ENCODE measurements around the gene SERPINE1. TPM values are rescaled to one million over a fixed set of nuclear protein-coding genes. Genes with fewer than 3 reads are reported as not detected.
A peak's percentile ranks its signal among the peaks of the same experiment; 100 is the strongest.

Gene SERPINE1
- total RNA-seq, 1 donor from 2014 or later: 4.3 TPM

DNA sequence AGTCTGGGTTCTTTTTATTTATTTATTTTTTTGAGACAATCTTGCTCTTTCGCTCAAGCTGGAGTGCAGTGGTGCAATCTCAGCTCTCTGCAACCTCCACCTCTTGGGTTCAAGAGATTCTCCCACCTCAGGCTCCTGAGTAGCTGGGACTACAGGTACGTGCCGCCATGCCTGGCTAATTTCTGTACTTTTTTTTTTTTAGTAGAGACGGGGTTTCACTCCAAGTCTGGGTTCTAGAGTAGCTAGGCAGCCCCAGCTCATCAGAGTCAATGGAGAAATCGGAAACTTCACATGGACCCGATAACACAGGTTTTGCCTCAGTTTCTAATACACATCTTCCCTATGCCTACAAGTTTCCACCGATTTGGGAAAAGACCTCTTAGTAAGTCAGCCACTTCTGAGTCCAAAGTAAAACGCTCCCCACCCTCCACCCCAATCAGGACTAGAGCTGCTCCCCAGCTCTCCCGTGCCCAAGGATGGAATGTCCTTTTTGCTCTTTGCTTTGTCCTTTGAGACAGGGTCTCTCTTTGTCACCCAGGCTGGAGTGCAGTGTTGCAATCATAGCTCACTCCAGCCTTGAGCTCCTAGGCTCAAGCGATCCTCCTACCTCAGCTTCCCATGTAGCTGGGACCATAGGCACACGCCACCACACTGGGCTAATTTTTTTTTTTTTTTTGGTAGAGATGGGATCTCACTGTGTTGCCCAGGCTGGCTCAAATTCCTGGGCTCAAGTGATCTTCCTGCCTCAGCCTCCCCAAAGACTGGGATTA is 3.8 kb upstream of the SERPINE1 start:
- TF ChIP-seq, protein P1, sequence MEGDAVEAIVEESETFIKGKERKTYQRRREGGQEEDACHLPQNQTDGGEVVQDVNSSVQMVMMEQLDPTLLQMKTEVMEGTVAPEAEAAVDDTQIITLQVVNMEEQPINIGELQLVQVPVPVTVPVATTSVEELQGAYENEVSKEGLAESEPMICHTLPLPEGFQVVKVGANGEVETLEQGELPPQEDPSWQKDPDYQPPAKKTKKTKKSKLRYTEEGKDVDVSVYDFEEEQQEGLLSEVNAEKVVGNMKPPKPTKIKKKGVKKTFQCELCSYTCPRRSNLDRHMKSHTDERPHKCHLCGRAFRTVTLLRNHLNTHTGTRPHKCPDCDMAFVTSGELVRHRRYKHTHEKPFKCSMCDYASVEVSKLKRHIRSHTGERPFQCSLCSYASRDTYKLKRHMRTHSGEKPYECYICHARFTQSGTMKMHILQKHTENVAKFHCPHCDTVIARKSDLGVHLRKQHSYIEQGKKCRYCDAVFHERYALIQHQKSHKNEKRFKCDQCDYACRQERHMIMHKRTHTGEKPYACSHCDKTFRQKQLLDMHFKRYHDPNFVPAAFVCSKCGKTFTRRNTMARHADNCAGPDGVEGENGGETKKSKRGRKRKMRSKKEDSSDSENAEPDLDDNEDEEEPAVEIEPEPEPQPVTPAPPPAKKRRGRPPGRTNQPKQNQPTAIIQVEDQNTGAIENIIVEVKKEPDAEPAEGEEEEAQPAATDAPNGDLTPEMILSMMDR (IDR thresholded peaks at IDR 0.05; ENCODE audit: borderline replicate concordance): no peak

DNA sequence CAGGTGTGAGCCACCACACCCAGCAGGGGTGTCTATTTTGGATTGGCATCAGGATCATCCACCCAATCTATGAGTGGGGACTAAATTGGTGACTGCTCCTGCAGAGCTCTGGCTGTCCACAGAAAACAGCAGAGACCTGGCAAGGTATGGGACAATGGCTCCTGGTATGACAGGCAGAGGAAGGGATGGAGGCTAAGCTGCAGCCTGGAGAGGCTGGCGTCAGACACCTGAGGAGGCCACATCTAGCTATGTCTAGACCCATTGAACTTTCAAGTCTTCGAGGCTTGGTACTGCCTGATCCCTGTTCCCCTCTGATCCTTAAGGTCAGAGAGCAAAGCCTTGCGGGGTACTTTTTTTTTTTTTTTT is 3.2 kb upstream of the SERPINE1 start:
- H3K9me3 ChIP-seq (replicated peaks): no peaks in the 10 kb centered on the region
- no peaks in the 10 kb centered on the region for H3K36me3 ChIP-seq
- TF ChIP-seq, protein P1 (IDR thresholded peaks at IDR 0.05; ENCODE audit: borderline replicate concordance): no peak
- H3K4me3 ChIP-seq: no peak overlapping the region
- no peak for DNase-seq
- H3K27ac ChIP-seq (replicated peaks): no peak overlapping the region
- peaks cover 56% of the 10 kb centered on the region for H3K4me1 ChIP-seq
- intact Hi-C loops (cut with micrococcal nuclease): no loop called here
- no peaks in the 10 kb centered on the region for H3K27me3 ChIP-seq (ENCODE audit: low read depth)

More for the DNA sequence above, 3.8 kb upstream of the SERPINE1 start:
- peak overlapping the region; percentile 88 for H3K27ac ChIP-seq (replicated peaks)
- intact Hi-C loops (cut with micrococcal nuclease): no loop called here
- no peaks in the 10 kb centered on the region for H3K36me3 ChIP-seq
- H3K4me1 ChIP-seq: peaks cover 59% of the 10 kb centered on the region
- DNase-seq: no peak
- H3K27me3 ChIP-seq (ENCODE audit: low read depth): no peaks in the 10 kb centered on the region
- H3K9me3 ChIP-seq (replicated peaks): no peaks in the 10 kb centered on the region
- H3K4me3 ChIP-seq: peak overlapping the region; percentile 57

DNA sequence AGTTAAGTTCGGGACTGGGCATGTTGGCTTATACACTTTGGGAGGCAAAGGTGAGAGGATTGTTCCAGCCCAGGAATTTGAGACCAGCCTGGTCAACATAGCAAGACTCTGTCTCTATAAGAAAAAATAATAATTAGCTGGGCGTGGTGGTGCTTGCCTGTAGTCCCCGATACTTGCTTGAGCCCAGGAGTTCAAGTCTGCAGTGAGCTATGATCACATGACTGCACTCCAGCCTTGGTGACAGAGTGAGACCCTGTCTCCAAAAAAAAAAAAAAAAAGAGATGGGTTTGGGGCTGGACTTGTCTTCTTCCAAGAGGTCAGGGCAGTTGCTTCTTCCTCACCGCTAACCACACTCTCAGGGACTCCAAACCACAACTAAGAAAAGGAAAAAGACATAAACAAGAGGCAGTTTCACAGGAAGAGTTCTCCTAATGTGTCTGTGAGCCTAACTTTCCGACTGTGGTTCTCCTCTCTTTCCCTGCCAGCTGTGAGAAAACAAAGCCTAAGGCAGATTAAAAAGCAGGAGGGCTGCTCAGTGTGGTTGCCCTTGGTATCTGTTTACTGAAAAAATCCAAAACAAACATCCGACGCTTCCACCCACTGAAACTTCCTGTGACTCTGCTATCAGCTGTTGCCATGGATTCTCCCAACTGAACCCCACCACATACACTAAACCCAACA is 2.4 kb upstream of the SERPINE1 start:
- Histone ChIP-seq H3K27ac (replicated peaks) (peak overlapping the region; percentile 41), H3K4me1 (peaks cover 56% of the 10 kb centered on the region), H3K9me3 (replicated peaks) (no peaks in the 10 kb centered on the region), H3K27me3 (ENCODE audit: low read depth) (no peaks in the 10 kb centered on the region), H3K4me3 (no peak overlapping the region), H3K36me3 (no peaks in the 10 kb centered on the region)
- intact Hi-C loops (cut with micrococcal nuclease): no loop called here
- DNase-seq: no peak
- TF ChIP-seq, protein P1 (IDR thresholded peaks at IDR 0.05; ENCODE audit: borderline replicate concordance): no peak

DNA sequence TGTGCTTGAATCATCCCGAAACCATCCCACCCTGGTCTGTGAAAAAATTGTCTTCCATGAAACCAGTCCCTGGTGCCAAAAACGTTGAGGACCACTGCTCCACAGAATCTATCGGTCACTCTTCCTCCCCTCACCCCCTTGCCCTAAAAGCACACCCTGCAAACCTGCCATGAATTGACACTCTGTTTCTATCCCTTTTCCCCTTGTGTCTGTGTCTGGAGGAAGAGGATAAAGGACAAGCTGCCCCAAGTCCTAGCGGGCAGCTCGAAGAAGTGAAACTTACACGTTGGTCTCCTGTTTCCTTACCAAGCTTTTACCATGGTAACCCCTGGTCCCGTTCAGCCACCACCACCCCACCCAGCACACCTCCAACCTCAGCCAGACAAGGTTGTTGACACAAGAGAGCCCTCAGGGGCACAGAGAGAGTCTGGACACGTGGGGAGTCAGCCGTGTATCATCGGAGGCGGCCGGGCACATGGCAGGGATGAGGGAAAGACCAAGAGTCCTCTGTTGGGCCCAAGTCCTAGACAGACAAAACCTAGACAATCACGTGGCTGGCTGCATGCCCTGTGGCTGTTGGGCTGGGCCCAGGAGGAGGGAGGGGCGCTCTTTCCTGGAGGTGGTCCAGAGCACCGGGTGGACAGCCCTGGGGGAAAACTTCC is 784 bp upstream of the SERPINE1 start:
- Histone ChIP-seq H3K4me3 (peak overlapping the region; percentile 51), H3K27me3 (ENCODE audit: low read depth) (no peaks in the 10 kb centered on the region), H3K36me3 (no peaks in the 10 kb centered on the region), H3K4me1 (peaks cover 55% of the 10 kb centered on the region), H3K27ac (replicated peaks) (peak overlapping the region; percentile 84), H3K9me3 (replicated peaks) (no peaks in the 10 kb centered on the region)
- TF ChIP-seq, protein P1 (IDR thresholded peaks at IDR 0.05; ENCODE audit: borderline replicate concordance): no peak
- intact Hi-C loops (cut with micrococcal nuclease): no loop called here
- peak; percentile 78 for DNase-seq

- DNase-seq: no peak
- no peaks in the 10 kb centered on the region for H3K9me3 ChIP-seq (replicated peaks)
- H3K4me1 ChIP-seq: peaks cover 41% of the 10 kb centered on the region
- no peaks in the 10 kb centered on the region for H3K36me3 ChIP-seq
- intact Hi-C loops (cut with micrococcal nuclease): no loop called here
- H3K27me3 ChIP-seq (ENCODE audit: low read depth): no peaks in the 10 kb centered on the region
- TF ChIP-seq, protein P1 (IDR thresholded peaks at IDR 0.05; ENCODE audit: borderline replicate concordance): no peak
- H3K27ac ChIP-seq (replicated peaks): peak overlapping the region; percentile 84
- H3K4me3 ChIP-seq: peak overlapping the region; percentile 51
Observed at GRCh38 chr7:101127460-101128039, 646 bp downstream of the SERPINE1 start.
